Right lobe of liver (tissue), 4 donors: ENCODE measurements around the gene ZNF786.

Source experiments
- CTCF ChIP-seq, 4 donors: fragments of 200-600 bp in 3 of 4; fragments of 450-650 bp in 1 of 4; IDR thresholded peaks; one replicate each; pipeline versions ENCODE4 v1.5.1 to v1.8.0; 2016 to 2022; ENCODE audit warnings: antibody characterized with exemption in 4 of 4, mild to moderate bottlenecking in 2 of 4
- POLR2A ChIP-seq: fragments of 450-650 bp; IDR thresholded peaks from one replicate; pipeline ENCODE4 v1.6.1; 2017; ENCODE audit warnings: antibody characterized with exemption, mild to moderate bottlenecking
- donor health status: DM: no; HTN: no; CAD: no.
- donor health status: DM: no; HTN: no; CAD: no.
- donor health status: DM: no; HTN: yes; CAD: no.

GRCh38 chr7:149046416-149046815 is 44.1 kb downstream of the ZNF786 start:
- TF ChIP-seq CTCF (IDR thresholded peaks at IDR 0.05) (no peak), POLR2A (no peak)
